Vagina (tissue), 2 donors: Measurements from ENCODE around the gene HMX2. TPM values are rescaled to one million over a fixed set of nuclear protein-coding genes. Genes with fewer than 3 reads are reported as not detected.

ENCODE experiments used
- DNase-seq, 2 donors: peaks; one replicate each; pipeline ENCODE4 v3.0.0-alpha.2; 2017; ENCODE audit errors: extremely low spot score in 2 of 2
- H3K27ac ChIP-seq: fragments of 200-600 bp; sonication (generic); one replicate; pipeline ENCODE4 v1.5.1; 2019
- H3K27me3 ChIP-seq: fragments of 200-600 bp; sonication (generic); one replicate; pipeline ENCODE4 v1.5.1; 2019
- H3K36me3 ChIP-seq, 2 donors: fragments of 200-600 bp; sonication (generic); one replicate each; pipeline ENCODE4 v1.5.1; 2017 to 2019
- H3K4me1 ChIP-seq: fragments of 200-600 bp; sonication (generic); one replicate; pipeline ENCODE4 v1.5.1; 2019
- H3K4me3 ChIP-seq, 2 donors: fragments of 200-600 bp; sonication (generic); 1 replicate in 1 of 2; 2 replicates in 1 of 2; pipeline ENCODE4 v1.5.1; 2016 to 2019
- H3K9me3 ChIP-seq: fragments of 200-600 bp; sonication (generic); one replicate; pipeline ENCODE4 v1.5.1; 2019
- CTCF ChIP-seq, 3 experiments: fragments of 450-650 bp in 2 of 3; fragments of 200-600 bp in 1 of 3; sonication (generic) in 1 of 3; IDR thresholded peaks; one replicate each; pipeline ENCODE4 v1.5.1; 2017 to 2019; ENCODE audit warnings: antibody characterized with exemption in 3 of 3, mild to moderate bottlenecking in 2 of 3, moderate library complexity in 2 of 3
- POLR2A ChIP-seq, 2 donors: fragments of 450-650 bp; IDR thresholded peaks; one replicate each; pipeline ENCODE4 v1.6.1; 2017; ENCODE audit warnings: antibody characterized with exemption in 2 of 2, mild to moderate bottlenecking in 2 of 2, moderate library complexity in 2 of 2
- POLR2AphosphoS5 ChIP-seq, 2 donors: sonication (generic); formaldehyde crosslinking; IDR thresholded peaks; one replicate each; pipeline ENCODE4 v1.9.0; 2017; ENCODE audit warnings: antibody characterized with exemption in 2 of 2, mild to moderate bottlenecking in 2 of 2, low read depth in 1 of 2; ENCODE audit not compliant: insufficient read depth in 1 of 2
- intact Hi-C: fragments of 100-400 bp; cut with DNase I; formaldehyde crosslinking; loops from one replicate; pipeline ENCODE4 v1.15.1; 2023
- total RNA-seq: library from RNA; depleted of rRNA; stranded (reverse); fragments of >200 nt; gene quantifications from one replicate; pipeline ENCODE4 v1.2.3, GENCODE V29; 2016

Gene HMX2
- total RNA-seq, 1 donor from 2014 or later: not detected

- intact Hi-C loops: no loop called here
- no peak for TF ChIP-seq POLR2A (IDR thresholded peaks at IDR 0.05)
- no peak for TF ChIP-seq POLR2AphosphoS5 (IDR thresholded peaks at IDR 0.05; ENCODE audit: insufficient read depth in 1 of 2, low read depth in 1 of 2)
- TF ChIP-seq CTCF (IDR thresholded peaks at IDR 0.05): no peak
- H3K27me3 ChIP-seq: no peaks in the 10 kb centered on the region
- peaks cover 41% of the 10 kb centered on the region for H3K4me1 ChIP-seq
- no peak overlapping the region for H3K27ac ChIP-seq
- H3K4me3 ChIP-seq: no peak overlapping the region
- H3K36me3 ChIP-seq: peaks cover 0 to 36% of the 10 kb centered on the region in 2 donors
- no peak for DNase-seq
- H3K9me3 ChIP-seq: no peaks in the 10 kb centered on the region
Measured at GRCh38 chr10:123156078-123156477, 8.1 kb downstream of the HMX2 start.

- Histone ChIP-seq H3K27me3 (no peaks in the 10 kb centered on the region), H3K27ac (no peak overlapping the region), H3K4me1 (peaks cover 36% of the 10 kb centered on the region), H3K36me3 (peaks cover 0 to 46% of the 10 kb centered on the region in 2 donors), H3K4me3 (no peak overlapping the region), H3K9me3 (no peaks in the 10 kb centered on the region)
- intact Hi-C loops: no loop called here
- TF ChIP-seq POLR2A (IDR thresholded peaks at IDR 0.05) (no peak), CTCF (IDR thresholded peaks at IDR 0.05) (no peak)
- DNase-seq: no peak
Measured at GRCh38 chr10:123157210-123157609, 9.3 kb downstream of the HMX2 start.

- DNase-seq: no peak
- TF ChIP-seq POLR2A (IDR thresholded peaks at IDR 0.05) (no peak), CTCF (IDR thresholded peaks at IDR 0.05) (no peak), POLR2AphosphoS5 (IDR thresholded peaks at IDR 0.05; ENCODE audit: insufficient read depth in 1 of 2, low read depth in 1 of 2) (no peak)
- no peaks in the 10 kb centered on the region for H3K27me3 ChIP-seq
- peaks cover 36% of the 10 kb centered on the region for H3K4me1 ChIP-seq
- no peak overlapping the region for H3K4me3 ChIP-seq
- H3K36me3 ChIP-seq: peaks cover 0 to 61% of the 10 kb centered on the region in 2 donors
- no peaks in the 10 kb centered on the region for H3K9me3 ChIP-seq
- intact Hi-C loops: no loop called here
- no peak overlapping the region for H3K27ac ChIP-seq
Measured at GRCh38 chr10:123158682-123159081, 10.7 kb downstream of the HMX2 start.

GRCh38 chr10:123160311-123160980 is 12.5 kb downstream of the HMX2 start:
- no peaks in the 10 kb centered on the region for H3K9me3 ChIP-seq
- H3K4me3 ChIP-seq: no peak overlapping the region
- intact Hi-C loops: no loop called here
- peaks cover 28% of the 10 kb centered on the region for H3K4me1 ChIP-seq
- no peaks in the 10 kb centered on the region for H3K27me3 ChIP-seq
- no peak for DNase-seq
- peaks cover 0 to 74% of the 10 kb centered on the region in 2 donors for H3K36me3 ChIP-seq
- H3K27ac ChIP-seq: no peak overlapping the region
- TF ChIP-seq POLR2A (IDR thresholded peaks at IDR 0.05): no peak
- no peak for TF ChIP-seq POLR2AphosphoS5 (IDR thresholded peaks at IDR 0.05; ENCODE audit: insufficient read depth in 1 of 2, low read depth in 1 of 2)
- TF ChIP-seq CTCF (IDR thresholded peaks at IDR 0.05): no peak

- DNase-seq: no peak
- TF ChIP-seq CTCF (IDR thresholded peaks at IDR 0.05) (no peak), POLR2A (IDR thresholded peaks at IDR 0.05) (no peak), POLR2AphosphoS5 (IDR thresholded peaks at IDR 0.05; ENCODE audit: insufficient read depth in 1 of 2, low read depth in 1 of 2) (no peak)
- no peaks in the 10 kb centered on the region for H3K4me1 ChIP-seq
- no peak overlapping the region for H3K27ac ChIP-seq
- H3K4me3 ChIP-seq: no peak overlapping the region
- H3K36me3 ChIP-seq: peaks cover 0 to 64% of the 10 kb centered on the region in 2 donors
- intact Hi-C loops: no loop called here
- H3K27me3 ChIP-seq: no peaks in the 10 kb centered on the region
- no peaks in the 10 kb centered on the region for H3K9me3 ChIP-seq
Measured at GRCh38 chr10:123164319-123164718, 16.4 kb downstream of the HMX2 start.
